ENCODE measurements around the gene PBX1. TPM values are rescaled to one million over a fixed set of nuclear protein-coding genes. Genes with fewer than 3 reads are reported as not detected.

The PBX1 gene
- total and polyA plus RNA-seq, 2 experiments from 2014 or later: 40.0 to 104 TPM

- Histone ChIP-seq H3F3A (replicated peaks; ENCODE audit: low read depth) (no peaks in the 10 kb centered on the region), H3K4me1 (ENCODE audit: insufficient read depth) (peaks cover 23% of the 10 kb centered on the region), H3K9me2 (ENCODE audit: insufficient read depth) (no peaks in the 10 kb centered on the region), H3K27ac (ENCODE audit: low read depth) (no peak overlapping the region), H2AFZ (no peak overlapping the region), H3K4me2 (no peak overlapping the region), H3K79me2 (replicated peaks; ENCODE audit: insufficient read depth) (peaks cover 99% of the 10 kb centered on the region), H3K27me3 (ENCODE audit: insufficient read depth) (no peaks in the 10 kb centered on the region), H4K20me1 (replicated peaks; ENCODE audit: insufficient read depth) (peaks cover 11% of the 10 kb centered on the region), H3K36me3 (ENCODE audit: insufficient read depth) (no peaks in the 10 kb centered on the region), H3K4me3 (no peak overlapping the region)
- DNase-seq (ENCODE audit: low spot score) (no peak), ATAC-seq (no peak)
- Mint-ChIP-seq H3K27me3 (ENCODE audit: insufficient read depth, low read depth, poor library complexity) (no peaks in the 10 kb centered on the region), H3K4me1 (peaks cover 26% of the 10 kb centered on the region), H3K9me3 (no peaks in the 10 kb centered on the region), H3K27ac (no peak overlapping the region; the same call in 1 of the 2 replicates), H3K4me3 (no peak overlapping the region), H3K36me3 (ENCODE audit: low read depth) (no peaks in the 10 kb centered on the region)
- TF ChIP-seq ZNF331 (CRISPR knock-in tag; IDR thresholded peaks at IDR 0.05; ENCODE audit: low read depth) (no peak), ZNF114 (CRISPR knock-in tag; IDR thresholded peaks at IDR 0.05) (no peak), CREB1 (CRISPR knock-in tag; IDR thresholded peaks at IDR 0.05; ENCODE audit: low read depth) (no peak), NANOG (IDR thresholded peaks at IDR 0.05; ENCODE audit: borderline replicate concordance) (no peak), ETS1 (IDR thresholded peaks at IDR 0.05) (no peak), ZNF462 (CRISPR knock-in tag; IDR thresholded peaks at IDR 0.05) (no peak), EZH2 (IDR thresholded peaks at IDR 0.05; ENCODE audit: low read depth, unreplicated experiment) (no peak)
These were observed 158.2 kb downstream of the PBX1 start for GRCh38 chr1:164716992-164717703.

Data from GM23338 (cell line).